ENCODE data around the gene DHX35. TPM values are rescaled to one million over a fixed set of nuclear protein-coding genes. Genes with fewer than 3 reads are reported as not detected.

DHX35 gene
- total and polyA plus RNA-seq, 2 of the 8 experiments (the other 6 are each of a cell fraction or from before 2014, with no cell fraction given): 21.9 to 27.7 TPM

- peaks cover 4 to 11% of the 10 kb centered on the region in 2 experiments for H4K20me1 ChIP-seq (replicated peaks in 1 of 2; ENCODE audit: control insufficient read depth in 1 of 2, insufficient read depth in 2 of 2, low read length in 2 of 2)
- H3K4me1 ChIP-seq (replicated peaks in 1 of 4; ENCODE audit: control insufficient read depth in 3 of 4, insufficient read depth in 4 of 4, low read length in 3 of 4): 0 out of 7 replicates have a peak, but pooled peaks cover 0 to 3% (median 0%) of the 10 kb centered on the region in 4 experiments
- H3K79me2 ChIP-seq (ENCODE audit: control insufficient read depth in 1 of 2, insufficient read depth in 2 of 2, low read length in 2 of 2): peaks cover 0 to 7% of the 10 kb centered on the region in 2 experiments; a peak in 1 of 4 replicates
- H2BK12ac ChIP-seq (ENCODE audit: low read depth, low read length): no peak overlapping the region
- 93% methylated on average over 7 of the region's 7 CpGs; no CpG with 5 or more reads in 1 of the 2 experiments for WGBS, 2 experiments (ENCODE audit: extremely low coverage in 1 of 2, insufficient coverage in 1 of 2, insufficient read length in 1 of 2, insufficient replicate concordance in 2 of 2, low coverage in 1 of 2, low lambda C conversion rate in 2 of 2, missing lambda C conversion rate in 1 of 2)
- peaks cover 26 to 81% (median 54%) of the 10 kb centered on the region in 4 experiments for H3K36me3 ChIP-seq (ENCODE audit: control insufficient read depth in 2 of 4, insufficient read depth in 4 of 4, low read length in 3 of 4)
- no peak overlapping the region for H3K56ac ChIP-seq (replicated peaks; ENCODE audit: insufficient read length, low read depth, low read length)
- H3K27ac ChIP-seq (ENCODE audit: low read depth, low read length): no peak overlapping the region
- no peak overlapping the region for H2AK5ac ChIP-seq (ENCODE audit: low read depth, low read length)
- H2BK120ac ChIP-seq (replicated peaks; ENCODE audit: low read depth, low read length): no peak overlapping the region
- DNase-seq (ENCODE audit: low read depth in 1 of 2, low spot score in 2 of 2): no peak
- H4K8ac ChIP-seq (ENCODE audit: extremely low read depth, insufficient read depth, low read length): no peak overlapping the region
- ChIA-PET CTCF (ENCODE audit: partially characterized antibody) (interaction anchor here (0.6 to 1.2 kb wide), 4 partner anchors 20 to 404 kb away, joined by 3 to 4 read pairs (median 3); no protein-coding TSS in a partner anchor), POLR2A (ENCODE audit: partially characterized antibody) (no interaction called here)
- no peak overlapping the region for H2AFZ ChIP-seq (ENCODE audit: low read length)
- peaks cover 2% of the 10 kb centered on the region; the same call in 1 of the 2 replicates for H3K79me1 ChIP-seq (ENCODE audit: low read depth, low read length)
- no peak overlapping the region for H3K4me3 ChIP-seq (ENCODE audit: extremely low read depth in 1 of 4, insufficient read depth in 2 of 4, low read depth in 3 of 4, low read length in 4 of 4)
- no peaks in the 10 kb centered on the region for H3K9me3 ChIP-seq (ENCODE audit: insufficient read depth in 2 of 2, low read depth in 1 of 2, low read length in 1 of 2)
- no peak overlapping the region for H2BK15ac ChIP-seq (ENCODE audit: low read length)
- H3K9ac ChIP-seq (replicated peaks in 1 of 4; ENCODE audit: extremely low read depth in 1 of 4, low read depth in 3 of 4, low read length in 3 of 4): no peak overlapping the region
- no peak overlapping the region for H3K18ac ChIP-seq (ENCODE audit: extremely low read depth, low read length)
- no peak overlapping the region for H3K4ac ChIP-seq (replicated peaks; ENCODE audit: insufficient read length, low read depth, low read length)
- H3K27me3 ChIP-seq (replicated peaks in 1 of 4; ENCODE audit: control insufficient read depth in 3 of 4, extremely low read depth in 1 of 4, insufficient read depth in 3 of 4, low read length in 3 of 4): no peaks in the 10 kb centered on the region
- H3K23me2 ChIP-seq (ENCODE audit: low read depth, low read length): no peaks in the 10 kb centered on the region
- H3K14ac ChIP-seq (ENCODE audit: insufficient read length): no peak overlapping the region
- H4K91ac ChIP-seq (replicated peaks; ENCODE audit: insufficient read length, low read length): no peak overlapping the region
- H2BK5ac ChIP-seq (ENCODE audit: low read depth, low read length): no peak overlapping the region
- no peak for FAIRE-seq
- H4K5ac ChIP-seq (ENCODE audit: insufficient read length, low read depth, low read length): no peak overlapping the region
- H3K4me2 ChIP-seq (ENCODE audit: insufficient read depth in 1 of 2, low read depth in 2 of 2, low read length in 2 of 2): no peak overlapping the region
- peak in 1 of 2 experiments; percentile 47; a peak in 1 of 3 replicates for TF ChIP-seq POLR2A (IDR thresholded peaks at IDR 0.05; ENCODE audit: control extremely low read depth in 1 of 2, low read depth in 2 of 2, low read length in 2 of 2)
- no peak for TF ChIP-seq CHD1 (IDR thresholded peaks at IDR 0.05; ENCODE audit: low read depth, low read length)
- H3K23ac ChIP-seq (ENCODE audit: insufficient read length): no peak overlapping the region
- no peak overlapping the region for H2BK20ac ChIP-seq (ENCODE audit: low read length)
These were observed 14.2 kb upstream of the DHX35 start for GRCh38 chr20:38947931-38948362.
